Measurements from ENCODE around the gene THOC1.

DNA sequence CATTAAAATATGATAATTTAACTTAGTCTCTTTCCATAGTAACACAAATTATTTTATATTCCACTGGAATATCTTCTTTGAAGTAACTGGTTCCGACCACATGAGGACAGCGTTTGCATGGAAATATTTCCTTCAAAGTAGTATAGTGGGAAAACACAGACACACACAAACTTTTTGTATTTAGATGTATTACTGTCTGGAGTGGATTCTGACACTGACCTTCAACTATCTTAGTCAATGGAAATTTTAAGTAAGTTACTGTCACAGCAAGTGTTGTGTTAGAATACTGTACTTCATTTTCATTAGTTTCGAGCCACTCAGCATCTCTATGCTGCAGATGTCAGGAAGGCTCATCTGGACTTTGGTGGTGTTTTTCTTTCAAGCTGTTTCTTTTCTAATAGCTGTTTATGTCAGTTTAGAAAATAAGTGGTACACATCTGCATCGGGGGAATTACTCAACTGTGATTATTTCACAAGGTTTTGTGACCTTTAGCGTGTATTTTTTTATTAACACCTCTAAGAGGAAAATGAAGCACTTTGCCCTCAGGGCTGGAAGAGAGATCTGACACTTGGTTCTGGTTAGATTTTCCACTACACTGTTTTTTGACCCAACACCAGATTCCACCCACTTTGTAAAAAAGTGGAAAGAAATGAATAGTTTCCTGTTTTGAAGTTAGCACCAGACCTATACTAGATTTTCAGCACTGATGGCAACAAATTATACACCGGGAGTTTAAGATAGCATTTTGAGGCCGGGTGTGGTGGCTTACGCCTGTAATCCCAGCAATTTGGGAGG, 18.9 kb upstream of the THOC1 start:
- TF ChIP-seq POLR2A (IDR thresholded peaks at IDR 0.05) (no peak), POLR2AphosphoS5 (IDR thresholded peaks at IDR 0.05) (no peak), EP300 (IDR thresholded peaks at IDR 0.05) (no peak)
- TF ChIP-seq, protein P1, sequence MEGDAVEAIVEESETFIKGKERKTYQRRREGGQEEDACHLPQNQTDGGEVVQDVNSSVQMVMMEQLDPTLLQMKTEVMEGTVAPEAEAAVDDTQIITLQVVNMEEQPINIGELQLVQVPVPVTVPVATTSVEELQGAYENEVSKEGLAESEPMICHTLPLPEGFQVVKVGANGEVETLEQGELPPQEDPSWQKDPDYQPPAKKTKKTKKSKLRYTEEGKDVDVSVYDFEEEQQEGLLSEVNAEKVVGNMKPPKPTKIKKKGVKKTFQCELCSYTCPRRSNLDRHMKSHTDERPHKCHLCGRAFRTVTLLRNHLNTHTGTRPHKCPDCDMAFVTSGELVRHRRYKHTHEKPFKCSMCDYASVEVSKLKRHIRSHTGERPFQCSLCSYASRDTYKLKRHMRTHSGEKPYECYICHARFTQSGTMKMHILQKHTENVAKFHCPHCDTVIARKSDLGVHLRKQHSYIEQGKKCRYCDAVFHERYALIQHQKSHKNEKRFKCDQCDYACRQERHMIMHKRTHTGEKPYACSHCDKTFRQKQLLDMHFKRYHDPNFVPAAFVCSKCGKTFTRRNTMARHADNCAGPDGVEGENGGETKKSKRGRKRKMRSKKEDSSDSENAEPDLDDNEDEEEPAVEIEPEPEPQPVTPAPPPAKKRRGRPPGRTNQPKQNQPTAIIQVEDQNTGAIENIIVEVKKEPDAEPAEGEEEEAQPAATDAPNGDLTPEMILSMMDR (IDR thresholded peaks at IDR 0.05) = peak in 3 of 7 experiments; percentile 20 to 41 (median 28)
